ENCODE results near the gene MKI67. TPM values are rescaled to one million over a fixed set of nuclear protein-coding genes. Genes with fewer than 3 reads are reported as not detected.

The MKI67 gene
- total and polyA plus RNA-seq, 8 donors, result under 0.01 to 3.1 (median 0.47) TPM

DNA sequence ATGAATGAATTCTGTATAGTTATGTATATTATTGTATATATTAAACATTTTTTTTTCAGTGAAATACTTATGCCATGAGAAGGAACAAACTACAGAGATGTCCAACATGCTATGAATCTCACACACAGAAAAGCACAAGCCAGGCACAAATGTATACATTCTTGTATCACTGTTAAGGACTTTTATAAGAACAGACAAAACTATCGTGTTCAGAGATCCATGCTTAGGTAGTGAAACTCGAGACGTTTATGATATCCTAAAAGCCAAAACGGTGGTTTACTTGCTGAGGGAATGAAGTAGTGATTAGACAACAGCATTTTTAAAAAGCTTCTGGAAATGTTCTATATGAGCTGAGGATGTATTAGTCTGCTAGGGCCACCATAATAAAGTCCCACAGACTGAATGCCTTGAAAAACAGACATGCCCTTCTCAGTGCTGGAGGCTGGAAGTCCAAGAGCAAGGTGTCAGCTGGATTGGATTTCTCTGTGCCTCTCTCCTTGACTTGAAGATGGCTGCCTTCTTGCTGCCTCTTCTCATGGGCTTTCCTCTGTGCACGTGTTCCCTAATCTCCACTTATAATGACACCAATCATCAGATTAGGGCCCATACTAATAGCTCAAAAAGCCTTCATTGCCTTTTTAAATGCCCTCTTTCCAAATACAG is 4.3 kb downstream of the MKI67 start:
- TF ChIP-seq, protein P1, sequence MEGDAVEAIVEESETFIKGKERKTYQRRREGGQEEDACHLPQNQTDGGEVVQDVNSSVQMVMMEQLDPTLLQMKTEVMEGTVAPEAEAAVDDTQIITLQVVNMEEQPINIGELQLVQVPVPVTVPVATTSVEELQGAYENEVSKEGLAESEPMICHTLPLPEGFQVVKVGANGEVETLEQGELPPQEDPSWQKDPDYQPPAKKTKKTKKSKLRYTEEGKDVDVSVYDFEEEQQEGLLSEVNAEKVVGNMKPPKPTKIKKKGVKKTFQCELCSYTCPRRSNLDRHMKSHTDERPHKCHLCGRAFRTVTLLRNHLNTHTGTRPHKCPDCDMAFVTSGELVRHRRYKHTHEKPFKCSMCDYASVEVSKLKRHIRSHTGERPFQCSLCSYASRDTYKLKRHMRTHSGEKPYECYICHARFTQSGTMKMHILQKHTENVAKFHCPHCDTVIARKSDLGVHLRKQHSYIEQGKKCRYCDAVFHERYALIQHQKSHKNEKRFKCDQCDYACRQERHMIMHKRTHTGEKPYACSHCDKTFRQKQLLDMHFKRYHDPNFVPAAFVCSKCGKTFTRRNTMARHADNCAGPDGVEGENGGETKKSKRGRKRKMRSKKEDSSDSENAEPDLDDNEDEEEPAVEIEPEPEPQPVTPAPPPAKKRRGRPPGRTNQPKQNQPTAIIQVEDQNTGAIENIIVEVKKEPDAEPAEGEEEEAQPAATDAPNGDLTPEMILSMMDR (IDR thresholded peaks at IDR 0.05), result no peak
- no peak overlapping the region for H3K4me3 ChIP-seq
- intact Hi-C loops (cut with DNase I), result no loop called here
- ATAC-seq, result no peak
- peaks cover 5 to 8% (median 6%) of the 10 kb centered on the region in 3 donors for H3K4me1 ChIP-seq
- H3K9me3 ChIP-seq, result no peaks in the 10 kb centered on the region
- no peaks in the 10 kb centered on the region for H3K36me3 ChIP-seq
- no peak for DNase-seq
- peaks cover 0 to 28% (median 4%) of the 10 kb centered on the region in 4 donors for H3K27me3 ChIP-seq
- 92 to 95% methylated on average over 5 of the region's 5 CpGs for WGBS, 2 donors
- FAIRE-seq, result no peak
- no peak overlapping the region for H3K27ac ChIP-seq

DNA sequence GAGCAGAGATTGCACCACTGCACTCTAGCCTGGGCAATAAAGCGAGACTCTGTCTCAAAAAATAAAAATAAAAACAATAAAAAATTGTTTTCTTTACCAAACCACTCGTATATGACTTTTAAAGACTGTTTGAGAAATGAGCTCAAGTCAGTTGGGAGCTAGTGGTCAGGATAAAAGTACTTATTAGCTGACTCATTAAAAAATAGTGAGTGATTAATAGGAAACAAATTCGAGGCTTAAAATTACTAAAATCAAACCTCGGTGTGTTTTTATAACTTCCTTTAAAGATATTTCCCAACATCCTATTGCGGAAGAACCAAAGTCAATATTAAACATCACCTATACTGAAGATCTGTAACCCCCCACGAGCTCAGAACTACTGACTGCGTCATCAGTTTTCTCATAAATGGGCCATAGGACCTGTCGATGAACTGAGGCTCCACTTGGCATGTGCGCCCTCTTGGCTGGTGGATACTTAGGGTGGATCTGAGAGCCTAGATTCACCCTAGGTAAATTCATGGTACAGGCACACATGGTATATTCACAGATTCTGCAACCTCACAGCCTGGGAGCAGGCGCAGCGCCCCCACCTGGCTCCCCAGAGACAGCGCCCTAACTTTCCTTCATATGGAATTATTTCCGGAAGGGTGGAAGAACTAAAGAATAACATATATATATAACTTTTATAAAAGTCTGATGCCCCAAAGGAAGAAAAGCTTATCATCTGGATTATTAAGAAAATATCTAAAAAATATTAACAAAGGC is 9.2 kb downstream of the MKI67 start:
- intact Hi-C loops (cut with DNase I), result no loop called here
- 80 to 90% methylated on average over 13 of the region's 13 CpGs for WGBS, 2 donors
- Histone ChIP-seq H3K4me3 (no peak overlapping the region), H3K4me1 (no peaks in the 10 kb centered on the region), H3K27me3 (peaks cover 0 to 2% (median 0%) of the 10 kb centered on the region in 4 donors), H3K27ac (no peak overlapping the region), H3K9me3 (no peaks in the 10 kb centered on the region), H3K36me3 (no peaks in the 10 kb centered on the region)
- ATAC-seq (no peak), FAIRE-seq (no peak), DNase-seq (no peak)
- TF ChIP-seq, protein P1 (IDR thresholded peaks at IDR 0.05), result no peak

DNA sequence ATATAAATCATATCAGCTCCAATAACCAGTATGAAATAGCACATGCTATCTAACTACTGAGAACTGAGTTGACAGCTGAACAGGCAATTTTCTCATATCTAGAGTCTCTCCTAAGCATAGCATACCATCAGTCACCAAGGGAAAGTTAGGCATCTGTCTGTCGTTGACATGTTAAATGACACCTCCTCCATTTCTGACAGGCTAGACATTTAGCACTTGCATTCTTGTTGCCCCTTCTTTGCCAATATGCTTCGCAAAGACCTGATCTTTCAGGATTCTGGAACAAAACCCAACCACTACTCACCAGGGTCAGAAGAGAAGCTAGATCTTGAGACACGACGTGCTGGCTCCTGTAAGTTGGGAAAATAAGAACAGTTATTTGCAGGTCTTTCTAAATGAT is 10.0 kb downstream of the MKI67 start:
- DNase-seq, result no peak
- TF ChIP-seq, protein P1 (IDR thresholded peaks at IDR 0.05), result no peak
- 95 to 97% methylated on average over 4 of the region's 4 CpGs for WGBS, 2 donors

DNA sequence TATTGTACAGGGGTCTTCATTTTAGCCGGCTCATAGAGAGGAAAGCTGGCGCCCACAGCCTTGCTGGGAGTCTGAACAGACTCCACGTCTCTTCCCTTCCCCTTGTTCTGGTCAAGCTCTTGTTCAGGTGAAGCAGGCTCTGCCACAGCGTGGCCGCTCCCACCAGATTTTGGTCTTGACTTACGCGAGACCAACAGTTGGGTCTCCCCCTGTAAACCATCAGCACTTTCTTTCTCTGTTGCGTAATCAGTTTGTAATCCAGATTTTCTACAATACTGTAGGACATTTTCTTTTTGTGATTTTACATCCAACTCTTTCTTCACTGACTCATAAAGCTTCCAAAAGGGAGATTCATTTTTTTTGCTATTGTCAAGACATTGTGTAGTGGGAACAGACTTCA is 10.9 kb downstream of the MKI67 start:
- Histone ChIP-seq H3K4me1 (no peaks in the 10 kb centered on the region), H3K9me3 (no peaks in the 10 kb centered on the region), H3K27ac (no peak overlapping the region), H3K36me3 (no peaks in the 10 kb centered on the region), H3K27me3 (no peaks in the 10 kb centered on the region), H3K4me3 (no peak overlapping the region)
- DNase-seq (no peak), FAIRE-seq (no peak), ATAC-seq (no peak)
- intact Hi-C loops (cut with DNase I), result no loop called here
- WGBS, 2 donors, result 95 to 98% methylated on average over 8 of the region's 8 CpGs
- TF ChIP-seq, protein P1 (IDR thresholded peaks at IDR 0.05), result no peak

More for the DNA sequence above, 10.0 kb downstream of the MKI67 start:
- ATAC-seq (no peak), FAIRE-seq (no peak)
- H3K36me3 ChIP-seq, result no peaks in the 10 kb centered on the region
- H3K4me1 ChIP-seq, result no peaks in the 10 kb centered on the region
- H3K27me3 ChIP-seq, result no peaks in the 10 kb centered on the region
- no peaks in the 10 kb centered on the region for H3K9me3 ChIP-seq
- intact Hi-C loops (cut with DNase I), result no loop called here
- H3K27ac ChIP-seq, result no peak overlapping the region
- no peak overlapping the region for H3K4me3 ChIP-seq

DNA sequence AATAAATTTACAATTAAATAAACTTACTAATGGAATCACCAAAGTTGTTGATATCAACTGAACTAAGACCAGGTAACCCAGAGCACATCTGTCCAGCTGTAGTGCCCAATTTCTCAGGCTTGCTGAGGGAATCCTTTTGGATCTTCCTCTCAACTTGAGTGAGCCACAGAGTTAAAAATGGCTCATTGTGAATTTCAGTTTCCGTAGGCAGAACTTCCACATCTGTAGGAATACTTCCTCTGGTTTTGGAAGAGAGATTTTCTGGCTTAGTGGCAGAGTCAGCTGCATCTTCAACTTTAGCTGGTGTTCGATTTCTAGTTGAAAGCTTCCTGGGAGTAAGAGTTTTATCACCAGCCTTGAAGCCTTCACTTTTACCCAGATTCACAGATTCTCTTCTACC is 11.3 kb downstream of the MKI67 start:
- FAIRE-seq (no peak), DNase-seq (no peak), ATAC-seq (no peak)
- intact Hi-C loops (cut with DNase I), result no loop called here
- H3K36me3 ChIP-seq, result no peaks in the 10 kb centered on the region
- no peak overlapping the region for H3K4me3 ChIP-seq
- H3K27me3 ChIP-seq, result no peaks in the 10 kb centered on the region
- 89 to 93% methylated on average over 2 of the region's 2 CpGs for WGBS, 2 donors
- H3K9me3 ChIP-seq, result no peaks in the 10 kb centered on the region
- H3K27ac ChIP-seq, result no peak overlapping the region
- TF ChIP-seq, protein P1 (IDR thresholded peaks at IDR 0.05), result no peak
- no peaks in the 10 kb centered on the region for H3K4me1 ChIP-seq

All from pancreas (tissue), 10 donors.